Activated CD4-positive, alpha-beta T cell treated with anti-CD3 and anti-CD28 coated beads for 24 hours (primary cell): Measurements from ENCODE around the gene CBX4.
"Not testable (repeated sequence)": the region's sequence is repeated elsewhere in the genome, so short reads cannot be mapped to it uniquely, and the experiment has no call there.

Experiments
- DNase-seq, 2 donors: peaks; one replicate each; pipeline ENCODE4 v3.0.0-alpha.2; 2020; ENCODE audit warnings: low read depth in 2 of 2

CBX4 gene

GRCh38 chr17:79859676-79860615 lies 20.7 kb upstream of the CBX4 start:
- DNase-seq: no peak

- DNase-seq: no peak
Observed at GRCh38 chr17:79857095-79857494, 17.9 kb upstream of the CBX4 start.

- no peak for DNase-seq
Observed at GRCh38 chr17:79855331-79856124, 16.3 kb upstream of the CBX4 start.

GRCh38 chr17:79854080-79855060 lies 15.1 kb upstream of the CBX4 start:
- DNase-seq: no peak

GRCh38 chr17:79853168-79853567 lies 13.9 kb upstream of the CBX4 start:
- DNase-seq: not testable (repeated sequence)

GRCh38 chr17:79852748-79853147 lies 13.5 kb upstream of the CBX4 start:
- DNase-seq: no peak

- no peak for DNase-seq
Observed at GRCh38 chr17:79851461-79851817, 12.2 kb upstream of the CBX4 start.

- DNase-seq: no peak
Observed at GRCh38 chr17:79850571-79851460, 11.6 kb upstream of the CBX4 start.

GRCh38 chr17:79849953-79850352 lies 10.7 kb upstream of the CBX4 start:
- DNase-seq: no peak

- no peak for DNase-seq
Observed at GRCh38 chr17:79848370-79848766, 9.1 kb upstream of the CBX4 start.

- DNase-seq: no peak
Observed at GRCh38 chr17:79847698-79848369, 8.6 kb upstream of the CBX4 start.

- DNase-seq: no peak
Observed at GRCh38 chr17:79845601-79845949, 6.3 kb upstream of the CBX4 start.

- DNase-seq: no peak
Observed at GRCh38 chr17:79844869-79845600, 5.8 kb upstream of the CBX4 start.

GRCh38 chr17:79843816-79844800 lies 4.9 kb upstream of the CBX4 start:
- no peak for DNase-seq

- no peak for DNase-seq
Observed at GRCh38 chr17:79843474-79843815, 4.2 kb upstream of the CBX4 start.

- DNase-seq: no peak
Observed at GRCh38 chr17:79842656-79843473, 3.6 kb upstream of the CBX4 start.

- DNase-seq: no peak
Observed at GRCh38 chr17:79842136-79842655, 3.0 kb upstream of the CBX4 start.
